Osteocyte (in vitro differentiated cells): ENCODE measurements around the gene MTURN. TPM values are rescaled to one million over a fixed set of nuclear protein-coding genes. Genes with fewer than 3 reads are reported as not detected.

ENCODE experiments used
- DNase-seq: peaks from one replicate; pipeline ENCODE4 v3.0.0; 2021; ENCODE audit warnings: mixed read lengths; ENCODE audit not compliant: unreplicated experiment; ENCODE audit errors: extremely low spot score
- H3K27ac Mint-ChIP-seq: one replicate; pipeline ENCODE4 v1.8.0; 2021; ENCODE audit warnings: mild to moderate bottlenecking, mixed read lengths; ENCODE audit not compliant: unreplicated experiment
- H3K27me3 Mint-ChIP-seq: one replicate; pipeline ENCODE4 v1.8.0; 2021; ENCODE audit warnings: mixed read lengths; ENCODE audit not compliant: unreplicated experiment
- H3K36me3 Mint-ChIP-seq: one replicate; pipeline ENCODE4 v1.8.0; 2021; ENCODE audit warnings: mixed read lengths; ENCODE audit not compliant: unreplicated experiment
- H3K4me1 Mint-ChIP-seq: one replicate; pipeline ENCODE4 v1.8.0; 2021; ENCODE audit warnings: mixed read lengths; ENCODE audit not compliant: unreplicated experiment
- H3K4me3 Mint-ChIP-seq: one replicate; pipeline ENCODE4 v1.8.0; 2021; ENCODE audit warnings: mild to moderate bottlenecking, moderate library complexity, mixed read lengths; ENCODE audit not compliant: unreplicated experiment
- H3K9me3 Mint-ChIP-seq: one replicate; pipeline ENCODE4 v1.8.0; 2021; ENCODE audit warnings: mixed read lengths; ENCODE audit not compliant: unreplicated experiment
- CTCF ChIP-seq: fragments of 200-600 bp; sonication (generic); IDR thresholded peaks from 2 replicates; pipeline ENCODE4 v1.5.0; 2021; ENCODE audit warnings: antibody characterized with exemption, mild to moderate bottlenecking, moderate library complexity
- total RNA-seq: library from RNA; stranded (reverse); gene quantifications from 2 replicates; pipeline ENCODE4 v1.2.1, GENCODE V29; 2021

MTURN gene
- total RNA-seq, 1 donor from 2014 or later = 19.0 TPM

DNA sequence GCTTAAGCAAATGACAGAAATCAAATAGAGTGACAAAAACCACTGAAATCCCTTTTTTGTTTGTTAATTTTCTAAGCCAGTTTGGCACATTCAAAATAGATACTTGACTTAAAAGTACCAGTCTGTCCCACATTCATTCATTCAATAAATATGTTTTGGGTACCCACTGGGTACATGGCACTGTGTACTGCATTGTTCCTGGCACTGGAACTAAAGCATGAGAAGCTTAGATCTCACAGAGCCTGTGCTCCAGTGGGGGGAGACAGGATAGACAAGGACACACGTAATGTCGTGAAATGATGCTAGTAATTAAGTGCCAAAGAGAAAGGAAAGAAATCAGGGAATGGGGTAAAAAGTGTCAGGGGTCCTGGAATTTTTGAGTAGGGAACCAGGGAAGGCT lies 13.0 kb downstream of the MTURN start:
- peaks cover 16% of the 10 kb centered on the region for H3K4me1 Mint-ChIP-seq
- H3K9me3 Mint-ChIP-seq = no peaks in the 10 kb centered on the region
- H3K27me3 Mint-ChIP-seq = no peaks in the 10 kb centered on the region
- peaks cover 9% of the 10 kb centered on the region for H3K36me3 Mint-ChIP-seq
- no peak for DNase-seq
- H3K4me3 Mint-ChIP-seq = no peak overlapping the region
- no peak overlapping the region for H3K27ac Mint-ChIP-seq
- no peak for TF ChIP-seq CTCF

DNA sequence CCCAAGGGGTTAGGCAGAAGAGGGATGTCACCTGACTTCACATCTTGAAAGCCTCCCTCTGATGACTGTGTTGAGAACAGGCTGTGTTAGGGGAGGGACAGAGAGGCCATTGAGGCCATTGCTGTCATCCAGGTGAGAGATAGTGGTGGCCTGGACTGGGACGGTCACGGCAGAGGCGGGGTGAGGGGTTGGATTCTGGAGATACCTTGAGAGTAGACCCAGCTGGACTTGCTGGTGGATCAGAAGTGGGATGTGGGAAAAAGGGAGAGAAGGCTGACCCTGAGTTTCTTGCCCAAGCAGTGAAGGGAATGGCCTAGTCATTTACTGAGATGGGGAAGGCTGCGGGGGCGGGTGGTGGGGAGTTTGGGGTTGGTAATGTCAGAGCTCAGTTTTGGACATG lies 13.6 kb downstream of the MTURN start:
- no peak for DNase-seq
- H3K36me3 Mint-ChIP-seq = peaks cover 9% of the 10 kb centered on the region
- H3K9me3 Mint-ChIP-seq = no peaks in the 10 kb centered on the region
- no peak for TF ChIP-seq CTCF
- H3K27ac Mint-ChIP-seq = no peak overlapping the region
- no peaks in the 10 kb centered on the region for H3K27me3 Mint-ChIP-seq
- H3K4me3 Mint-ChIP-seq = no peak overlapping the region
- peaks cover 9% of the 10 kb centered on the region for H3K4me1 Mint-ChIP-seq

- Mint-ChIP-seq H3K4me3 (no peak overlapping the region), H3K27me3 (no peaks in the 10 kb centered on the region), H3K9me3 (no peaks in the 10 kb centered on the region), H3K36me3 (peaks cover 9% of the 10 kb centered on the region), H3K27ac (no peak overlapping the region), H3K4me1 (peaks cover 4% of the 10 kb centered on the region)
- DNase-seq = peak; percentile 76
- no peak for TF ChIP-seq CTCF
Observed at GRCh38 chr7:30148951-30149459, 14.2 kb downstream of the MTURN start.

DNA sequence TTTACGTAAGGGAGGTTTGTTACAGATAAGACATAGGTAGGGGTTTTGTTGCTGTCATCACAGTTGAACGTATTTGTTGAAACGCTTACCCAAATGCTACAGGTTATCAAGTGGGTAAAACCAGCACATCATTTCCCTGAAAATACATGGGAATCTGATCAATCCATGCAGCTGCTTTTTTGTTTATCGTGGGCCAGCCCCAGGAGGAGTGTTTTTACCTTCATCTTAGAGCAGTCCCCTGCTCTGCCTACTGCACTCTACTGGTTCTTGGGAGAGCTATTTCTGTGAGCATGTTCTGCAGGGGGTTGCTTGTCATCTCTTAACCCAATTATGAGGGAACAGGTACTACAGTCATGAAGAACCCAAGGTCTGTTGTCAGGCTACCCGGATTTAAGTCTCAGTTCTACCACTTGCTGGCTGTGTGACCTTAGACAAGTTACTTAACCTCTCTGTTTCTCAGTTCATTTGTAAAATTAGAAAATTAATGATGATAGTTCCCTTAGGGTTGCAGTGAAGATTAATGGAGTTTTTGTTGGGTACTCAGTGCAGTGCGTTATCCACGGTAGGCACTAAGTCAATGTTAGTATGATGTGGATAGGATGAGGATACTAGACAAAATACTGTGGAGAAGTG lies 15.0 kb downstream of the MTURN start:
- no peaks in the 10 kb centered on the region for H3K27me3 Mint-ChIP-seq
- H3K9me3 Mint-ChIP-seq = no peaks in the 10 kb centered on the region
- H3K27ac Mint-ChIP-seq = no peak overlapping the region

More for the DNA sequence above, 15.0 kb downstream of the MTURN start:
- no peaks in the 10 kb centered on the region for H3K4me1 Mint-ChIP-seq
- DNase-seq = no peak
- H3K36me3 Mint-ChIP-seq = peaks cover 9% of the 10 kb centered on the region
- no peak for TF ChIP-seq CTCF
- no peak overlapping the region for H3K4me3 Mint-ChIP-seq
